ENCODE results near the gene GPC6. TPM values are rescaled to one million over a fixed set of nuclear protein-coding genes. Genes with fewer than 3 reads are reported as not detected.

Gene GPC6
- total and polyA plus RNA-seq, 2 experiments from 2014 or later: 26.0 to 92.8 TPM

GRCh38 chr13:94109715-94110374 is 883.2 kb downstream of the GPC6 start:
- Histone ChIP-seq H4K20me1 (ENCODE audit: insufficient read depth, poor library complexity, severe bottlenecking) (no peaks in the 10 kb centered on the region), H3K4me2 (no peak overlapping the region), H3K27ac (no peak overlapping the region), H3K27me3 (no peaks in the 10 kb centered on the region), H2AFZ (no peak overlapping the region), H3K9me2 (replicated peaks; ENCODE audit: insufficient read depth) (no peaks in the 10 kb centered on the region), H3K36me3 (replicated peaks; ENCODE audit: insufficient read depth, low read depth) (no peaks in the 10 kb centered on the region), H3K4me3 (no peak overlapping the region), H3K4me1 (ENCODE audit: insufficient read depth) (no peaks in the 10 kb centered on the region), H3K79me2 (no peaks in the 10 kb centered on the region), H3K9me3 (ENCODE audit: low read depth) (no peaks in the 10 kb centered on the region)
- WGBS (ENCODE audit: low lambda C conversion rate, missing lambda C conversion rate): 85% methylated on average over 2 of the region's 2 CpGs
- no peak for TF ChIP-seq EZH2 (IDR thresholded peaks at IDR 0.05; ENCODE audit: borderline replicate concordance)
- TF ChIP-seq EZH2phosphoT487 (IDR thresholded peaks at IDR 0.05; ENCODE audit: low read depth, severe bottlenecking, unreplicated experiment): no peak
- no peak for DNase-seq (ENCODE audit: low spot score)

GRCh38 chr13:94112227-94112626 is 885.6 kb downstream of the GPC6 start:
- no peaks in the 10 kb centered on the region for H3K9me3 ChIP-seq (ENCODE audit: low read depth)
- 59% methylated on average over 3 of the region's 3 CpGs for WGBS (ENCODE audit: low lambda C conversion rate, missing lambda C conversion rate)
- DNase-seq (ENCODE audit: low spot score): no peak

GRCh38 chr13:94112731-94113130 is 886.1 kb downstream of the GPC6 start:
- no peaks in the 10 kb centered on the region for H3K9me3 ChIP-seq (ENCODE audit: low read depth)
- WGBS (ENCODE audit: low lambda C conversion rate, missing lambda C conversion rate): 53% methylated on average over 2 of the region's 2 CpGs
- no peaks in the 10 kb centered on the region for H3K27me3 ChIP-seq
- no peaks in the 10 kb centered on the region for H3K79me2 ChIP-seq
- no peaks in the 10 kb centered on the region for H4K20me1 ChIP-seq (ENCODE audit: insufficient read depth, poor library complexity, severe bottlenecking)
- H3K36me3 ChIP-seq (replicated peaks; ENCODE audit: insufficient read depth, low read depth): no peaks in the 10 kb centered on the region
- H3K4me1 ChIP-seq (ENCODE audit: insufficient read depth): no peaks in the 10 kb centered on the region
- no peak overlapping the region for H3K27ac ChIP-seq
- no peak for TF ChIP-seq EZH2phosphoT487 (IDR thresholded peaks at IDR 0.05; ENCODE audit: low read depth, severe bottlenecking, unreplicated experiment)
- TF ChIP-seq CTCF (IDR thresholded peaks at IDR 0.05; ENCODE audit: poor library complexity): no peak
- TF ChIP-seq EZH2 (IDR thresholded peaks at IDR 0.05; ENCODE audit: borderline replicate concordance): no peak
- no peak overlapping the region for H2AFZ ChIP-seq
- DNase-seq (ENCODE audit: low spot score): no peak
- no peak overlapping the region for H3K4me2 ChIP-seq
- H3K9me2 ChIP-seq (replicated peaks; ENCODE audit: insufficient read depth): no peaks in the 10 kb centered on the region
- no peak overlapping the region for H3K4me3 ChIP-seq

More at GRCh38 chr13:94112227-94112626, 885.6 kb downstream of the GPC6 start:
- H3K4me2 ChIP-seq: no peak overlapping the region
- no peak overlapping the region for H3K27ac ChIP-seq
- H3K27me3 ChIP-seq: no peaks in the 10 kb centered on the region
- H4K20me1 ChIP-seq (ENCODE audit: insufficient read depth, poor library complexity, severe bottlenecking): no peaks in the 10 kb centered on the region
- H2AFZ ChIP-seq: no peak overlapping the region
- H3K79me2 ChIP-seq: no peaks in the 10 kb centered on the region
- no peaks in the 10 kb centered on the region for H3K9me2 ChIP-seq (replicated peaks; ENCODE audit: insufficient read depth)
- no peak overlapping the region for H3K4me3 ChIP-seq
- no peaks in the 10 kb centered on the region for H3K4me1 ChIP-seq (ENCODE audit: insufficient read depth)
- H3K36me3 ChIP-seq (replicated peaks; ENCODE audit: insufficient read depth, low read depth): no peaks in the 10 kb centered on the region
- TF ChIP-seq CTCF (IDR thresholded peaks at IDR 0.05; ENCODE audit: poor library complexity) (no peak), EZH2phosphoT487 (IDR thresholded peaks at IDR 0.05; ENCODE audit: low read depth, severe bottlenecking, unreplicated experiment) (no peak)

GRCh38 chr13:94113245-94113644 is 886.6 kb downstream of the GPC6 start:
- no peaks in the 10 kb centered on the region for H3K9me3 ChIP-seq (ENCODE audit: low read depth)
- no peaks in the 10 kb centered on the region for H3K79me2 ChIP-seq
- H3K4me1 ChIP-seq (ENCODE audit: insufficient read depth): no peaks in the 10 kb centered on the region
- no peak overlapping the region for H3K4me2 ChIP-seq
- H3K27ac ChIP-seq: no peak overlapping the region
- no peak overlapping the region for H3K4me3 ChIP-seq
- no peak overlapping the region for H2AFZ ChIP-seq
- DNase-seq (ENCODE audit: low spot score): no peak
- no peaks in the 10 kb centered on the region for H4K20me1 ChIP-seq (ENCODE audit: insufficient read depth, poor library complexity, severe bottlenecking)
- H3K36me3 ChIP-seq (replicated peaks; ENCODE audit: insufficient read depth, low read depth): no peaks in the 10 kb centered on the region
- no peaks in the 10 kb centered on the region for H3K27me3 ChIP-seq
- no peaks in the 10 kb centered on the region for H3K9me2 ChIP-seq (replicated peaks; ENCODE audit: insufficient read depth)
- TF ChIP-seq EZH2 (IDR thresholded peaks at IDR 0.05; ENCODE audit: borderline replicate concordance) (no peak), EZH2phosphoT487 (IDR thresholded peaks at IDR 0.05; ENCODE audit: low read depth, severe bottlenecking, unreplicated experiment) (no peak), CTCF (IDR thresholded peaks at IDR 0.05; ENCODE audit: poor library complexity) (no peak)
